Activated CD8-positive, alpha-beta T cell treated with anti-CD3 and anti-CD28 coated beads, Interleukin-2, amount 10 ng/mL, durations not matched to agents 7 days and 5 days (primary cell): Measurements from ENCODE around the gene TTC34. TPM values are rescaled to one million over a fixed set of nuclear protein-coding genes. Genes with fewer than 3 reads are reported as not detected.

Experiments used
- ATAC-seq: fragments of 150-1000 bp; cut with Tn5 transposase; one replicate; pipeline ENCODE4 v1.10.0; 2021; ENCODE audit warnings: moderate library complexity
- CTCF ChIA-PET: fragments of 350-600 bp; sonication (Branson Sonifier 250); formaldehyde crosslinking; loops from one replicate; lab custom pipeline; 2021; ENCODE audit warnings: antibody characterized with exemption; lab: Charles Lee
- POLR2A ChIA-PET: fragments of 350-600 bp; sonication (Branson Sonifier 250); formaldehyde crosslinking; loops from one replicate; lab custom pipeline; 2021; ENCODE audit warnings: antibody characterized with exemption; lab: Charles Lee
- DNase-seq: peaks from one replicate; pipeline ENCODE4 v3.0.0-alpha.2; 2020
- H3K27ac Mint-ChIP-seq: one replicate; pipeline ENCODE4 v1.8.0; 2021; ENCODE audit warnings: mild to moderate bottlenecking, mixed read lengths
- H3K27me3 Mint-ChIP-seq: one replicate; pipeline ENCODE4 v1.8.0; 2021; ENCODE audit warnings: low read depth, mixed read lengths
- H3K36me3 Mint-ChIP-seq: one replicate; pipeline ENCODE4 v1.8.0; 2021; ENCODE audit warnings: low read depth, mixed read lengths
- H3K4me1 Mint-ChIP-seq: one replicate; pipeline ENCODE4 v1.8.0; 2021; ENCODE audit warnings: low read depth, mixed read lengths
- H3K4me3 Mint-ChIP-seq: one replicate; pipeline ENCODE4 v1.8.0; 2021; ENCODE audit warnings: mild to moderate bottlenecking, mixed read lengths
- H3K9me3 Mint-ChIP-seq: one replicate; pipeline ENCODE4 v1.8.0; 2022; ENCODE audit warnings: mixed read lengths; ENCODE audit not compliant: insufficient read depth
- total RNA-seq, 2 experiments: library from RNA; stranded (reverse); gene quantifications; one replicate each; pipeline ENCODE4 v1.2.3, GENCODE V29; 2021

TTC34 gene
- total RNA-seq, 2 experiments from 2014 or later, result 0.82 to 0.86 TPM

DNA sequence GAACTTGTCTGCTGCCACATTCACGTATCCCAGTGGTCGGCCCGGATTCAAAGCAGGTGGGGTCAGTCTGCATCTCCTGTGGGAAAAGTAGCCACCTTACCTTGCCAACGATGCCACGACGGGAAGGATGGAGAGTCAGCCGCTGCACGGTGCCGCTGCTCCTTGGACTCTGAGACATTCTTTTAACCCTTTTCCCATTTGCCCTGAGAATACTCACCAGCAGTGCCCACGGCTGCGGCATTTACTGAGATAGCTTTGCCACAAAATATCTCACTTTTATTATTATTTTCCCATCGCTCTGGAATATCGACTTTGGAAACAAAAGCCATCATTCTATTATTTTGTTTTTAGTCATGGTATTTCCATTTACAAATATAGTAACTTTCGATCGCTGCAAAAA lies 15.3 kb upstream of the TTC34 start:
- Mint-ChIP-seq H3K36me3 (no peaks in the 10 kb centered on the region), H3K9me3 (no peaks in the 10 kb centered on the region), H3K4me3 (no peak overlapping the region), H3K27ac (no peak overlapping the region), H3K4me1 (no peaks in the 10 kb centered on the region), H3K27me3 (no peaks in the 10 kb centered on the region)
- POLR2A ChIA-PET, result no interaction called here
- no peak for ATAC-seq
- DNase-seq, result no peak
- CTCF ChIA-PET, result interaction anchor here (0.7 kb wide), 1 partner anchor 28 kb away, joined by 3 read pairs; no protein-coding TSS in a partner anchor

DNA sequence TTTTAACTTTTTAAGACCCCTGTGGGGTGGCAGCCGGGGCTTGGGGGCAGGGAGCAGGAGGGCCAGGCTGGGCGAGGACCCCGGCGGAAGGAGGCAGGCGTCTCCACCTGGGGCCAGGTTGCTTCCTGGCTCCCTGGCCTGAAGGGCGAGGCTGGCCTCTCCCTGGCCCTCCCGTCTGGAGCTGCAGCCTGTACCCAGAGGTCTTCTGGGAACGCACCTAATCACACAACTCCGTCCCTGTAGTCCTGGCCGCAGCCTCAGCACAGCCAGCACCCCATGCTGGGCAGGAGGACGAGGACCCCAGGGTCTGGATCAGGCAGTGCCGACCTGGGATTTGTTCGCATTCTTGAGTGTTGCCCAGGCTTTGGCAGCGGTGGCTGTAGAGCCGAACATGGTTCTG lies 14.1 kb upstream of the TTC34 start:
- ATAC-seq (no peak), DNase-seq (no peak)
- H3K4me1 Mint-ChIP-seq, result no peaks in the 10 kb centered on the region
- no peak overlapping the region for H3K27ac Mint-ChIP-seq
- no peaks in the 10 kb centered on the region for H3K27me3 Mint-ChIP-seq
- no peaks in the 10 kb centered on the region for H3K36me3 Mint-ChIP-seq
- no peak overlapping the region for H3K4me3 Mint-ChIP-seq
- no peaks in the 10 kb centered on the region for H3K9me3 Mint-ChIP-seq
- POLR2A ChIA-PET, result no interaction called here
- CTCF ChIA-PET, result no interaction called here

DNA sequence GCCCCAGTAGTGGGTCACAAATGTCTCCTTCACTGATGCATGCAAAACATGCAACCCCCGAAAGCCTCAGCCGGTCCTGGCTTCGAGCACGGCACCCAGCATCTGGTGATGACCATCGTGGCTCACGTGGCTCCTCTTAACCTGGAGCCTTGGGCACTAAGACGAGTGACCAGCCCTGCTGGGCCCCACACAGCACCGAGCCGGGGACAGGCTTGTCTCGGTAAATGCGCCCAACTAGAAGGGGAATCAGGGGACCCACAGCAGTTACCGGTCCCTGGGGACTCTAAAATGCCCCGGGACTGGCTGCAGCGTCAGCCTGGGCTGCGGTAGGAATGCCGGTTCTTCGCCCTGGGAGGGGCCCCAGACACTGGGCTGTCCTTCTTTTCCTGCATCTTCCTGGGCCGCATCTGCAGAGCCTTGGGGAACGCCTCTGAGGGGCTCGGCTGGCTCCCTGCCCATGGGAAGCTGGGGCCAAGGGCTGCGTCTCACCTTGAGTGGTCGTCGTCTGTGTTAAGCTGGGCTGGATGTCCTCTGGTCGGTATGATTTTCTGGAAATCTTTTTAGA lies 13.1 kb upstream of the TTC34 start:
- Mint-ChIP-seq H3K9me3 (no peaks in the 10 kb centered on the region), H3K27me3 (no peaks in the 10 kb centered on the region), H3K4me3 (no peak overlapping the region), H3K36me3 (no peaks in the 10 kb centered on the region), H3K27ac (no peak overlapping the region), H3K4me1 (no peaks in the 10 kb centered on the region)
- ChIA-PET POLR2A (no interaction called here), CTCF (interaction anchor here (1.2 kb wide), 1 partner anchor 27 kb away, joined by 3 read pairs; no protein-coding TSS in a partner anchor)
- no peak for DNase-seq
- no peak for ATAC-seq

DNA sequence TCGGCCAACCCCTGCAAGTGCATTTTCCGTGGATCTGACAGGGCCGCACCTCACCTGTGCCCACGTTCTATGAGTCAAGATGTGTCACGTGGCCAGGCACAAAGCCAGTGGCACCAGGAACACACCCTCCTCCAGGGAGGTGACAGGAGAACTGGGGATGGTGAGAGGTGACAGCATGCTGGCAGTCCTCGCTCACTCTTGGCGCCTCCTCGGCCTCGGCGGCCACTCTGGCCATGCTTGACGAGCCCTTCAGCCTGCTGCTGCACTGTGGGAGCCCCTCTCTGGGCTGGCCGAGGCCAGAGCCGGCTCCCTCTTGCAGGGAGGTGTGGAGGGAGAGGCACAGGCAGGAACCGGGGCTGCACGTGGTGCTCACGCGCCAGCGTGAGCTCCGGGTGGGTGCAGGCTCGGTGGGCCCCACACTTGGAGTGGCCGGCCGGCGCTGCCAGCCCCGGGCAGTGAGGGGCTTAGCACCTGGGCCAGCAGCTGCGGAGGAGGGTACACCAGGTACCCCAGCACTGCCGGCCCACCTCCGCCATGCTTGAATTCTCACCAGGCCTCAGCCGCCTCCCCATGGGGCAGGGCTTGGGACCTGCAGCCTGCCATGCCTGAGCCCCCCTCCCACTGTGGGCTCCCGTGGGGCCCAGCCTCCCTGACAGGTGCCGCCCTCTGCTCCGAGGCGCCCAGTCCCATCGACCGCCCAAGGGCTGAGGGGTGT lies 11.6 kb upstream of the TTC34 start:
- ATAC-seq (no peak), DNase-seq (no peak)
- ChIA-PET CTCF (interaction anchor here (1.2 kb wide), 1 partner anchor 26 kb away, joined by 3 read pairs; no protein-coding TSS in a partner anchor), POLR2A (no interaction called here)
- Mint-ChIP-seq H3K27me3 (no peaks in the 10 kb centered on the region), H3K36me3 (no peaks in the 10 kb centered on the region), H3K4me3 (no peak overlapping the region), H3K4me1 (no peaks in the 10 kb centered on the region), H3K27ac (no peak overlapping the region), H3K9me3 (no peaks in the 10 kb centered on the region)

DNA sequence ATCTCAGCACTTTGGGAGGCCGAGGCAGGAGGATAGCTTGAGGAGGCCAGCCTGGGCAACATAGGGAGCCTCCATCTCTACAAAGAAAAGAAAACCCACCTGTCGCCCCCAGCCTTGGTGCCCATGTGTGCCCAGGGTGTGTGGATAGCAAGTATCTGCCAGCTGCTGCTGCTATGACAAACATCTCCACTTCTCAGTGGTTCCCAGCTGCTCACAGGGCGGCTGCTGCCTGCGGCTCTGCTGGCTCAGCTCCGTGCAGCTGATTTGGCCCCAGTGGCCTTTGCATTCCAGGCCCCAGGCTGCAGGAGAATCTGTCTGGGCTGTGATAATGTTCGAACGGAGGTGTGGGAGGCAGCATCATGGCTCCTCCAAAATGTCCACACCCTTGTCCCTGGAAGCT lies 10.6 kb upstream of the TTC34 start:
- H3K36me3 Mint-ChIP-seq, result no peaks in the 10 kb centered on the region
- H3K4me3 Mint-ChIP-seq, result no peak overlapping the region
- no peaks in the 10 kb centered on the region for H3K4me1 Mint-ChIP-seq
- no peak overlapping the region for H3K27ac Mint-ChIP-seq
- ATAC-seq (no peak), DNase-seq (no peak)
- ChIA-PET CTCF (no interaction called here), POLR2A (no interaction called here)
- no peaks in the 10 kb centered on the region for H3K9me3 Mint-ChIP-seq
- H3K27me3 Mint-ChIP-seq, result no peaks in the 10 kb centered on the region

DNA sequence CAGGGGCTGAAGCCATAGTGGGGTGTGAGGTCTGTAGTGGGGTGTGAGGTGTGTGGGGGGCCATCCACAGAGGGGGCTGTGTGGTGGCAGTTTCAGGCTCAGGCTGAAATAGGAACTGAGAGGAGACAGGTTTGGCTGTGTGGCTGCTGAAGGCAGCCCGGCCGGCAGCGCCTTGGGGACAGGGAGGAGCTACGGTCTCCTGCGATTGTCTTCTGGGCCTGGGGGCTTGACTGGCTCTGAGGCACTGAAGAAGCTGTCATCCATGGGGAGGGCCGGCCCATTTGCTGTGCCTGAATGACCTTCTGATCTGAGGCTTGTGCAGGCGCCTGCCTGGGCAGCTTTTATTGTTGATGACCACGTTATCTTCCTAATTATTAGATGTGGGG lies 10.0 kb upstream of the TTC34 start:
- CTCF ChIA-PET, result no interaction called here
- Mint-ChIP-seq H3K4me1 (no peaks in the 10 kb centered on the region), H3K36me3 (no peaks in the 10 kb centered on the region), H3K27ac (no peak overlapping the region), H3K27me3 (no peaks in the 10 kb centered on the region), H3K9me3 (no peaks in the 10 kb centered on the region), H3K4me3 (no peak overlapping the region)
- POLR2A ChIA-PET, result no interaction called here
- ATAC-seq (no peak), DNase-seq (no peak)

DNA sequence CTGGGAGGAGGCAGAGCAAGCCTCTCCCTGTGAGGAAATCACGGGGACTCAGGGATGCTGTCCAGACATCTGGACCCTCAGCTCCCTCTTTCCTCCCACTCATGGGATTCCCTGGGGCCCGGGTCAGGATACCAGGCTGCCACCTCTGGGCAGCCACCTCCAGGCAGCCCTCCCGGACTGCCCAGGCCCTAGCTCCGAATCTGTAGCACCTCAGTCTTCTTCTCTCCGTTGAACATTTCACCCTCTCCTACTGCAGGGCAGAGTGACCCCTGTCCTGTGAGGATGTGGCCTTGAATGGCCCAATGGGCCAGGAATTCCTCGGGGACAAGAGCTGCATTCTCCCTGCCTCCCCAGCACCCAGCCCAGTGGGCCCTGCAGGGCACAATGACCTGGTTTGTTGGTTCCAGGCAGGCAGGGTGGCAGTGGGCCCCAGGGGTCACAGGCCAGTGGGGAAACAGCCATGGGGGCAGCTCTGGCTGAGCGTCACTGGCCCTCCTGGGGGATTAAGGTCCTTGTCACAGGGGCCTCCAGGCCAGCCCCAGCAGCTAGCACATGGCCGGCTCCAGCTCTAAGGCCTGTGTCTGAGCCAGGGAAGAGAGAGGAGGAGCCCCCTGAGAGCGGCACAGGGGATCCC lies 9.5 kb upstream of the TTC34 start:
- H3K9me3 Mint-ChIP-seq, result no peaks in the 10 kb centered on the region
- no peak overlapping the region for H3K27ac Mint-ChIP-seq
- ChIA-PET POLR2A (no interaction called here), CTCF (no interaction called here)
- H3K27me3 Mint-ChIP-seq, result no peaks in the 10 kb centered on the region
- no peak overlapping the region for H3K4me3 Mint-ChIP-seq
- ATAC-seq (no peak), DNase-seq (no peak)
- H3K36me3 Mint-ChIP-seq, result no peaks in the 10 kb centered on the region
- no peaks in the 10 kb centered on the region for H3K4me1 Mint-ChIP-seq

DNA sequence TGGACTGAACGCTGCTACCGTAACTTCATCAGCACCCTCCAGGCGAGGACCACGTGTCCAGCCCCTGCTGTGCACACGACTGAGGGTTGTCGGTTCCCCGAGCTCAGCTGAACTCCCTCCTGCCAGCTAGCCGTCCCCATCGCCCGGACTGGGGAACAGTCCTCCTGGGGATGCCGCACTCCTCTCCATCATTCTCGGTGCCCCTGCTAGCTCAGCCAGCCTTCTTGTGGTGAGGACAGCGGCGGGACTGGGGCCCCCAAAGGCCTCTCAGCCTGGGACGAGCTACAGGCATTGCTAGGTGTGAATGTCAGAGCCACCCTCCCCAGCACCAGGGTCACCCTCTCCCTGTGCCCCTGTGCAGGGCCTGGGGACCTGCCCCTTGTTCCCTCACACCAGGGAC lies 8.8 kb upstream of the TTC34 start:
- Mint-ChIP-seq H3K27ac (no peak overlapping the region), H3K9me3 (no peaks in the 10 kb centered on the region), H3K4me1 (no peaks in the 10 kb centered on the region), H3K4me3 (no peak overlapping the region), H3K36me3 (no peaks in the 10 kb centered on the region), H3K27me3 (no peaks in the 10 kb centered on the region)
- ChIA-PET CTCF (no interaction called here), POLR2A (no interaction called here)
- ATAC-seq (no peak), DNase-seq (no peak)

DNA sequence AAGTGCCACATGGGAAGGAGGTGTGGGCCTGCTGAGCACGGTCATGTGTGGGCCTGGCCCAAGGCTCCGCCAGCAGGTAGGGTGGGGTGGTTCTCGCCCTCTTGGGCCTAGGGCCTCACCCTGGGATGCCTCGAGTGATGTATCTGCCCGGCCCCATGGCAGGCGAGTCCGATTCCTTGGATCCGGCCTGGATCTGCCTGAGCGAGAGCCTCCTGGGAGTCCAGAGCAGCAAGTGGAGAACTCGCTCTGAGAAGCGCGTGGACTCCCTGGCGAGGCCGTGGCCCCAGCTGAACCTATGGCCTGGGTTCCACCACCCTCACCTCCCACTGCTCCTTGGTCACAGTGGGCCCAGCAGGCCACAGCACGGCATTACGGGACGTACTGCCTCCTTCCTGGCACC lies 8.2 kb upstream of the TTC34 start:
- Mint-ChIP-seq H3K4me3 (no peak overlapping the region), H3K4me1 (no peaks in the 10 kb centered on the region), H3K27me3 (no peaks in the 10 kb centered on the region), H3K27ac (no peak overlapping the region), H3K9me3 (no peaks in the 10 kb centered on the region), H3K36me3 (no peaks in the 10 kb centered on the region)
- ATAC-seq (no peak), DNase-seq (no peak)
- ChIA-PET CTCF (no interaction called here), POLR2A (no interaction called here)

DNA sequence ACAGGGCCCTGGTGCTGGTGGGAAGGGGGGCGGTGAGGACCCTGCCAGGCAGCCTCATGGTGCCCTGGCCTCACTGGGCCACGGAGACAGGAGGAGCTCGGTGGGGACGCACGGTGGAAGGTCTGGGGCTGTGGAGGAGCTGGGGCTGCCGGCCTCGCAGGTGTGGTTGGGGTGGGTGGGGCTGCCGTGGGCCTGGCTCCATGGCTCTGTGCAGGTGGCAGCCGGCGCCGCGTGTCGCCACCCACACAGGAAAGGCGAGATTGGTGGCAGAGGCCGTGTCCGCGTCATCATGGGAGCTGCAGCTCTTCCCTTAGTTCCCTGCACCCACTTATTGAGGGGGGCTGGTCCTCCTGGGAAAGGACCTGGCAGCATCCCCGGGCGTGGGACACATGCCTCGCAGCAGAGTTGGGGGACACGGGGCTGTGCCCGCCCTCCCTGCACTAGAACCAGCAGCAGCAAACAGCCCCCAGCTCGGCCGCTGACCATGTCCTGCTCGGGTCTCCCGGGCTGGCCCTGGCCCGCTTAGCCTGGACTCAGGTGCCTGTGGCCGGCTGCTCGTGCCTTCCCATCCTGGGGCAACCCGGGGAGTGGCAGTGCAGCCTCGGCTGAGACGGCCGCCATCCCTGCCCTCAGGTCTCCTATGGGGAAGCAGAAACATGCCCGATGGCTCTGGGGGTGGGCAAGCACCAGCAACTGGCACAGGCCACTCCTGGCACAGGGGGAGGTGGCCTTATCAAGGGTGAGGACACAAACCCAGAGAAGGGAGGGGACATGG lies 7.5 kb upstream of the TTC34 start:
- ChIA-PET POLR2A (no interaction called here), CTCF (no interaction called here)
- H3K27me3 Mint-ChIP-seq, result no peaks in the 10 kb centered on the region
- no peak for ATAC-seq
- no peak for DNase-seq
- no peak overlapping the region for H3K27ac Mint-ChIP-seq
- H3K4me1 Mint-ChIP-seq, result no peaks in the 10 kb centered on the region
- no peaks in the 10 kb centered on the region for H3K9me3 Mint-ChIP-seq
- no peak overlapping the region for H3K4me3 Mint-ChIP-seq
- no peaks in the 10 kb centered on the region for H3K36me3 Mint-ChIP-seq

DNA sequence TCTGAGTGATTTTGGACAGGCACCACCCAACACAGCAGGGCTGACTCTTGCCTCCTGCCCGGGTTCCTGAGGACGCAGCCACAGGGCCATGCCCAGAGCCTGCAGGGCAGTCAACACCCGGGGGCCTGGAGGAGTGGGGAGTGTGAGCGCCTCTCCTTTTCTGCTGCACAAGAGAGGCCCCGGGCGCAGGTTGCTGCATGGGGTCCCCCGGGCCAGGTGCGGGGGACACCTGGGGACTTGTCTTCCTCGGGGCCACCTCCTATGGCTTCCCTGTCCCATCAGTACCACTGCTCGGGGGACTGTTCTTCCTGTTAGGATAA lies 6.9 kb upstream of the TTC34 start:
- Mint-ChIP-seq H3K4me3 (no peak overlapping the region), H3K27ac (no peak overlapping the region), H3K36me3 (no peaks in the 10 kb centered on the region), H3K9me3 (no peaks in the 10 kb centered on the region), H3K4me1 (no peaks in the 10 kb centered on the region), H3K27me3 (no peaks in the 10 kb centered on the region)
- ATAC-seq, result no peak
- CTCF ChIA-PET, result no interaction called here
- POLR2A ChIA-PET, result no interaction called here
- DNase-seq, result no peak
